Epithelial cell of esophagus (primary cell): ENCODE results near the gene KIF21B.

Experiments
- DNase-seq: peaks from one replicate; pipeline ENCODE4 v3.0.0; 2010; ENCODE audit warnings: low read depth
- H3K4me3 ChIP-seq: 2 replicates; pipeline ENCODE4 v1.5.1; 2011; ENCODE audit warnings: mild to moderate bottlenecking, low read length, control low read depth
- TF ChIP-seq, protein P1 (sequence below): IDR thresholded peaks from 2 replicates; pipeline ENCODE4 v1.5.1; 2011; ENCODE audit warnings: low read depth, mild to moderate bottlenecking, low read length, control low read depth, inconsistent platforms; ENCODE audit not compliant: insufficient read depth; ENCODE audit errors: missing control alignments

Gene KIF21B

DNA sequence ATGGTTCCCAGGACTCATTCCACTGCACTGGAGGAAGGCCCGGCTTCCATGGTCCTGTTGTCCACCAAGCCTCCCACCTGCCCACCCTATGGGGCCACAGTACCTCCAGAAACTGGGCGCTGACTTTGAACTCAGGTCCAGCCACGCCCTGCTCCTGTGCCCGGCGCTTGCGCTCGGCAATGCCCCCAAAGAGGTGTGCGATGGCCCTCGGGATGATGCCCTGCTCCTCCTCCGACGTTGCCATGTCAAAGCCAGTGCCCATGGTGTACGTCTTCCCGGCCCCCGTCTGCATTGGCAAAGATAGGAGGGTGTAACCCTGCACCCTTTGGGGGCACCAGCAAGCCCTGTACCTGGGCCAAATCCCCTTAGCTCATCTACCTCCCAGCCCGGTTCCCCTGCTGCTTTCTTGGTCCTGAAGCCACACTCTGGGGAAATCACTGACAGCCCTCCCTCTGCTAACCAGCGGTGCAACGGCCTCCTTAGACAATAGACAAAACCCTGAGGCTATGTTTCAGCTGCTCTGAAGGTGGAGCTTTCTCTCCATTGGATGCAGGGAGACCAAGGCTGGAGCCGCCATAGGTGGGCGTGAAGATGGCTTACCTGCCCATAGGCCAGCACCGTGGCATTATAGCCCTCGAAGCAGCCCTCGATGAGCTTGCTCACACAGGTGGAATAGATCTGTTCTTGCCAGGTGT, 14.7 kb downstream of the KIF21B start:
- DNase-seq, result no peak
- TF ChIP-seq, protein P1, sequence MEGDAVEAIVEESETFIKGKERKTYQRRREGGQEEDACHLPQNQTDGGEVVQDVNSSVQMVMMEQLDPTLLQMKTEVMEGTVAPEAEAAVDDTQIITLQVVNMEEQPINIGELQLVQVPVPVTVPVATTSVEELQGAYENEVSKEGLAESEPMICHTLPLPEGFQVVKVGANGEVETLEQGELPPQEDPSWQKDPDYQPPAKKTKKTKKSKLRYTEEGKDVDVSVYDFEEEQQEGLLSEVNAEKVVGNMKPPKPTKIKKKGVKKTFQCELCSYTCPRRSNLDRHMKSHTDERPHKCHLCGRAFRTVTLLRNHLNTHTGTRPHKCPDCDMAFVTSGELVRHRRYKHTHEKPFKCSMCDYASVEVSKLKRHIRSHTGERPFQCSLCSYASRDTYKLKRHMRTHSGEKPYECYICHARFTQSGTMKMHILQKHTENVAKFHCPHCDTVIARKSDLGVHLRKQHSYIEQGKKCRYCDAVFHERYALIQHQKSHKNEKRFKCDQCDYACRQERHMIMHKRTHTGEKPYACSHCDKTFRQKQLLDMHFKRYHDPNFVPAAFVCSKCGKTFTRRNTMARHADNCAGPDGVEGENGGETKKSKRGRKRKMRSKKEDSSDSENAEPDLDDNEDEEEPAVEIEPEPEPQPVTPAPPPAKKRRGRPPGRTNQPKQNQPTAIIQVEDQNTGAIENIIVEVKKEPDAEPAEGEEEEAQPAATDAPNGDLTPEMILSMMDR, result no peak
- no peak overlapping the region for H3K4me3 ChIP-seq

DNA sequence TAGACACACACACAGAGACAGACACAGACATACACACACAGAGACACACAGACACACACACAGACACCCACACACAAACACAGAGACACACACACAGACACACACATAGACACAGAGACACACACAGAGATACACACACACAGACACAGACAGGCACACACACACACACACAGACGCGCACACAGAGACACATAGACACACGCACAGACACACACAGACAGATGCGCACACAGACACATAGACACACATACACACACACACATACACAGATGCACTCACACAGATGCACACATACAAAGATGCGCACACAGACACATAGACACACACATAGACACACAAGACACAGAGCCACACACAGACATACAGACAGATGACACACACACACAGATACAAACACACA, 16.0 kb downstream of the KIF21B start:
- DNase-seq, result no peak
- TF ChIP-seq, protein P1, result no peak
- no peak overlapping the region for H3K4me3 ChIP-seq

DNA sequence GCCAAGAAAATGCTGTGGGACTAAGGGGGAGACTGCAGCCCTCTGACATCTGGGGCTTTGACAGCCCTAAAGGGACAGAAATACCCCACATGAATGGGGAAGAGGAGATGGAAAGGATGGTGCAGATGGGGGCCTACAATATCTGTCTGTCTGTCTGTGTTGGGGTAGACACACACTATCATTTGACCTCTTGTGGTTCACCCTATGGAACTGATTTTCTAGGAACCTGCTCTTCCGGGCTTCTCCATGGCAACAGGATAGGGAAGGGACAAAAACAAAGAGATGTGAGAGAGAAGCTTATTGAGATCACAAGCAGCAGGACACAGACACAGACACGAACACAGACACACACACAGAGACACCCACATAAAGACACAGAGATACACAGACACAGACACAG, 17.1 kb downstream of the KIF21B start:
- TF ChIP-seq, protein P1, result no peak
- no peak for DNase-seq
- H3K4me3 ChIP-seq, result no peak overlapping the region

DNA sequence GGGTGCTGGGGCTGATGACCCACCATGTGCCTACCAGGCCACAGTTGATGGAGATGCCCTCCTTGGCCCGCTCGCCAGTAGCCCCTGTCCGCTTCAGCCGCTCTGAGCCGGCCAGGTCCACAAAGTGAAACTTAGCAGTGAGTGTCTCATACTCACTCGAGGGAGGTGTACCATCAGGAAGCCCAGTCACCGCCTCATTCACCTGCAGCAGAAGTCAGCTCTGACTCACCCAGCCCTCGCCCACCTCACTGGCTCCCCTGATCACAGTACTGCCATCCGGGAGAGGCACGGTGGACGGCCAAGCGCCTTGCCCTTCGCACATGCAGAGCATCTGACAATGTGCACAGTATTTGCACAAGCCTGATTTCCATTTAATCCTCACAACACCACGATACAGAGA, 18.8 kb downstream of the KIF21B start:
- H3K4me3 ChIP-seq, result no peak overlapping the region
- TF ChIP-seq, protein P1, result no peak
- peak; percentile 46 for DNase-seq

DNA sequence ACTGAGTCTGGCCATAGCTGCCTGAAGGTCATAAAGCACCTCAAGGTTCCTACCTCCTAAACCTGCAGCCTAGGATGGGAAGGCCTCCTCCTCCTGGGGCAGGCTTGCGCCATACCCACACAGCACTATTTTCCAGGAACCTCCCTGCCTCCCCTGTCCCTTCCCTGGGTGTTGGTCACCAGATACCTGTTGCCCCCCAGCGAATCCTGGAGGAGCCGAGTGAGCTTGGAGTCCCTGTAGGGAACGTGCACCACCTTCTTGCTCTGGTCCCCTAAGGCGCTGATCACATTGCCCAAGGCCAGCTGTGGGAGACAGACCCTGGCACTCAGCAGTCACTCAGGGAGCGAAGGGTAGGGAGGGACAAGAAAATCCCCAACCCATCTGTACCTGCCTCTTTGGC, 19.4 kb downstream of the KIF21B start:
- H3K4me3 ChIP-seq, result no peak overlapping the region
- DNase-seq, result no peak
- TF ChIP-seq, protein P1, result no peak

DNA sequence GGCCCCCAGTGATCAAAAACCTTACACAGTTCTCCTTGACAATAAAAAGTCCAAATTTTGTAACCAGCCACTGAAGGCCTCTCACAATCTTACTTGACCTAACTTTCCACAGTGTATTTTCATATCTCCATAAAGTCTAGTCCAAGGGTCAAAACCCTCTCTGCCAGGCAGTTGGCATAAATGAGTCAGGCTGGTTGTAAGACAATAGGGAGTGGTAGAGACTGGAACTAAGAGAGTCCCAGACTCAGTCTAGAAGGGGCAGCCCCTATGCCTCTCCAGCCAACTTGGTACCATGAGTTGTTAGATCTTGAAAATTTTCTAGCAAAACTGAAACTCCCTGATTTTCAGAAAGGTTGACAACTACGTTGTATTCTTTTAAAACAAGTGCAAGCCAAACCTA, 21.0 kb downstream of the KIF21B start:
- DNase-seq, result no peak
- H3K4me3 ChIP-seq, result no peak overlapping the region
- TF ChIP-seq, protein P1, result no peak

DNA sequence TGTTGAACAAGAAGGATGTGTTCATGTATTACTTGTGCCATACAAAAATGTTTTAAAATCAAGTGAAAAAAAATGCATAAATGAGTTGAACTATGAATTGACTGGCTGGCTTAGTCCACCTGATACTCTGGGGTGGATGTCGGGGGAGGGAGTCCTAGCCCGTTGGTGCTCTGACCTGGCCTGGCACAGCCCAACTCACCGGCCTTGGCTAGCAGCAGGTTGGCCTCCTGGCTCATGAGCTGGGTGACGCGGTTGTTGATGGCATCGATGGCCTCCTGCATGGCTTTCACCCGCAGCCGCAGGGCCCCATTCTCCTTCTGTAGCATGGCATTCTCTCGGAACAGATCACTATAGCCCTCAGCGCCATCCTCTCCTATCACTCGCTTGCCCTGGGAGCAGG, 21.6 kb downstream of the KIF21B start:
- TF ChIP-seq, protein P1, result no peak
- no peak overlapping the region for H3K4me3 ChIP-seq
- no peak for DNase-seq
